ENCODE measurements around the gene THNSL1.
"Not testable (repeated sequence)": the region's sequence is repeated elsewhere in the genome, so short reads cannot be mapped to it uniquely, and the experiment has no call there.

The THNSL1 gene

GRCh38 chr10:25016376-25017153 is at the start of gene THNSL1:
Gene THNSL1, plus strand, starts transcription at chr10:25016612. Its CDS starts 6,612 bp downstream, at chr10:25023224.
- peak; percentile 97 to 98 for DNase-seq

GRCh38 chr10:24966962-24967481 is 49.4 kb upstream of the THNSL1 start:
- no peak for DNase-seq

GRCh38 chr10:24968349-24968748 is 48.1 kb upstream of the THNSL1 start:
- no peak for DNase-seq

- DNase-seq, result not testable (repeated sequence)
These were observed 47.5 kb upstream of the THNSL1 start for GRCh38 chr10:24968951-24969350.

- no peak for DNase-seq
These were observed 46.6 kb upstream of the THNSL1 start for GRCh38 chr10:24969841-24970281.

GRCh38 chr10:24971374-24971773 is 45.0 kb upstream of the THNSL1 start:
- no peak for DNase-seq

- DNase-seq, result no peak
These were observed 43.2 kb upstream of the THNSL1 start for GRCh38 chr10:24973163-24973562.

GRCh38 chr10:24974976-24975375 is 41.4 kb upstream of the THNSL1 start:
- no peak for DNase-seq

GRCh38 chr10:24979685-24980084 is 36.7 kb upstream of the THNSL1 start:
- no peak for DNase-seq

GRCh38 chr10:24981161-24981710 is 35.2 kb upstream of the THNSL1 start:
- no peak for DNase-seq

- no peak for DNase-seq
These were observed 33.9 kb upstream of the THNSL1 start for GRCh38 chr10:24982319-24983112.

GRCh38 chr10:24983130-24983529 is 33.3 kb upstream of the THNSL1 start:
- no peak for DNase-seq

- no peak for DNase-seq
These were observed 32.5 kb upstream of the THNSL1 start for GRCh38 chr10:24983946-24984345.

GRCh38 chr10:24984906-24985305 is 31.5 kb upstream of the THNSL1 start:
- DNase-seq, result no peak

- DNase-seq, result no peak
These were observed 27.4 kb upstream of the THNSL1 start for GRCh38 chr10:24988831-24989640.

GRCh38 chr10:24989867-24990266 is 26.5 kb upstream of the THNSL1 start:
- DNase-seq, result no peak

GRCh38 chr10:24991298-24991697 is 25.1 kb upstream of the THNSL1 start:
- no peak for DNase-seq

GRCh38 chr10:24992512-24993133 is 23.8 kb upstream of the THNSL1 start:
- no peak for DNase-seq

GRCh38 chr10:24993237-24993958 is 23.0 kb upstream of the THNSL1 start:
- DNase-seq, result no peak

- no peak for DNase-seq
These were observed 21.3 kb upstream of the THNSL1 start for GRCh38 chr10:24995072-24995471.

- DNase-seq, result no peak
These were observed 18.4 kb upstream of the THNSL1 start for GRCh38 chr10:24998044-24998443.

Data from CD4-positive, alpha-beta T cell treated with Interferon alpha-2 for 1 hour (primary cell).